DND-41 (cell line): ENCODE results near the gene C6orf15.

Experiments
- EZH2 ChIP-seq: IDR thresholded peaks from 3 replicates; pipeline ENCODE4 v1.6.1; 2012; ENCODE audit warnings: borderline replicate concordance, low read depth, mild to moderate bottlenecking, moderate library complexity, low read length, inconsistent platforms; ENCODE audit not compliant: severe bottlenecking
- TF ChIP-seq, protein P1 (sequence below): IDR thresholded peaks from 2 replicates; pipeline ENCODE4 v1.5.1; 2012; ENCODE audit warnings: borderline replicate concordance, low read length, moderate library complexity, mild to moderate bottlenecking; ENCODE audit not compliant: poor library complexity, severe bottlenecking; ENCODE audit errors: extremely low read depth

DNA sequence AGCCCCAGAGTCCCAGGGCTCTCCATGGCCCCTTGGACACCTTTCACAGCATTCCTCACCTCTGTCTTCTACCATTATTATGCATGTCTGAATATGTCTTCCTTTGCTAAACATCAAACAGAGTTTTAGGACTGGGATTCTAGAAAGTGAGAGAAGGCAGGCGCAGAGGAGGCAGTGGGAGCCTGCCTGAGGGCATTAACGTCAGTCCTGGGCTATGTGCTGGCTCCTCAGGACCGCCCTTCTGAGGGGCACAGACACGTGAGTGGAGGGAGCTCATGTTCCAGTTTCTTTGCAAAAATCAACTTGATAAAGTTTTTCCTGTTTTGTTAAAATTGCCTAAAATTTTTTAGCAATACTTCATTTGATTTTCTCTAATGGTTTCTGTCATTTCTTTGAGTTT, 38.0 kb downstream of the C6orf15 start:
- TF ChIP-seq, protein P1, sequence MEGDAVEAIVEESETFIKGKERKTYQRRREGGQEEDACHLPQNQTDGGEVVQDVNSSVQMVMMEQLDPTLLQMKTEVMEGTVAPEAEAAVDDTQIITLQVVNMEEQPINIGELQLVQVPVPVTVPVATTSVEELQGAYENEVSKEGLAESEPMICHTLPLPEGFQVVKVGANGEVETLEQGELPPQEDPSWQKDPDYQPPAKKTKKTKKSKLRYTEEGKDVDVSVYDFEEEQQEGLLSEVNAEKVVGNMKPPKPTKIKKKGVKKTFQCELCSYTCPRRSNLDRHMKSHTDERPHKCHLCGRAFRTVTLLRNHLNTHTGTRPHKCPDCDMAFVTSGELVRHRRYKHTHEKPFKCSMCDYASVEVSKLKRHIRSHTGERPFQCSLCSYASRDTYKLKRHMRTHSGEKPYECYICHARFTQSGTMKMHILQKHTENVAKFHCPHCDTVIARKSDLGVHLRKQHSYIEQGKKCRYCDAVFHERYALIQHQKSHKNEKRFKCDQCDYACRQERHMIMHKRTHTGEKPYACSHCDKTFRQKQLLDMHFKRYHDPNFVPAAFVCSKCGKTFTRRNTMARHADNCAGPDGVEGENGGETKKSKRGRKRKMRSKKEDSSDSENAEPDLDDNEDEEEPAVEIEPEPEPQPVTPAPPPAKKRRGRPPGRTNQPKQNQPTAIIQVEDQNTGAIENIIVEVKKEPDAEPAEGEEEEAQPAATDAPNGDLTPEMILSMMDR: no peak
- no peak for TF ChIP-seq EZH2
